ENCODE results near the gene PIK3C3. TPM values are rescaled to one million over a fixed set of nuclear protein-coding genes. Genes with fewer than 3 reads are reported as not detected.

The PIK3C3 gene
- total and polyA plus RNA-seq, 4 donors = 12.2 to 25.8 (median 15.8) TPM

DNA sequence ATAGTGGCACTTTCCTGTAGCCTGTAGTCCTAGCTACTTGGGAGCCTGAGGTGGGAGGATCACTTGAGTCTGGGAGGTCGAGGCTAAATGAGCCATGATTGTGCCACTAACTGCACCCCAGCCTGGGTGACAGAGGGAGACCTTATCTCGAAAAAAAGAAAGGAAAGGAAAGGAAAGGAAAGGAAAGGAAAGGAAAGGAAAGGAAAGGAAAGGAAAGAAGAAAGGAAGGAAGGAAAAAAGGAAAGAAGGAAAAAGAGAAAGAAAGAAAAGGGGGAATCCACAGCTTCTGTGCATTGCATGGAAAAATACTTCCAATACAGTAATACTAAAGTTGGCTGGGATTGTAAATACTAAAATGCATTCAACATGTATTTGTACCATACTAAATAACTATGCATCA, 12.8 kb upstream of the PIK3C3 start:
- H3K4me1 ChIP-seq (ENCODE audit: control insufficient read depth in 4 of 4, insufficient read depth in 4 of 4, low read length in 3 of 4) = no peaks in the 10 kb centered on the region
- no peak overlapping the region for H3K9ac ChIP-seq (ENCODE audit: low read depth in 1 of 2, low read length in 2 of 2)
- 66% methylated on average over 2 of the region's 2 CpGs for WGBS
- H3K27me3 ChIP-seq (ENCODE audit: control insufficient read depth in 4 of 4, insufficient read depth in 4 of 4, low read length in 3 of 4) = peaks cover 0 to 12% (median 2%) of the 10 kb centered on the region in 4 donors
- TF ChIP-seq FOXA2 (IDR thresholded peaks at IDR 0.05) (no peak), GABPA (IDR thresholded peaks at IDR 0.05 in 1 of 2, conservative IDR thresholded peaks at IDR 0.05 in 1 of 2) (no peak), FOXA1 (IDR thresholded peaks at IDR 0.05) (no peak), TAF1 (conservative IDR thresholded peaks at IDR 0.05) (no peak), HNF4A (conservative IDR thresholded peaks at IDR 0.05) (no peak), HNF4G (IDR thresholded peaks at IDR 0.05) (no peak), CTCF (IDR thresholded peaks at IDR 0.05; ENCODE audit: low read depth, low read length, missing input control) (no peak), EGR1 (IDR thresholded peaks at IDR 0.05; ENCODE audit: low read depth in 2 of 2) (no peak), JUND (IDR thresholded peaks at IDR 0.05) (no peak)
- TF ChIP-seq, protein P1, sequence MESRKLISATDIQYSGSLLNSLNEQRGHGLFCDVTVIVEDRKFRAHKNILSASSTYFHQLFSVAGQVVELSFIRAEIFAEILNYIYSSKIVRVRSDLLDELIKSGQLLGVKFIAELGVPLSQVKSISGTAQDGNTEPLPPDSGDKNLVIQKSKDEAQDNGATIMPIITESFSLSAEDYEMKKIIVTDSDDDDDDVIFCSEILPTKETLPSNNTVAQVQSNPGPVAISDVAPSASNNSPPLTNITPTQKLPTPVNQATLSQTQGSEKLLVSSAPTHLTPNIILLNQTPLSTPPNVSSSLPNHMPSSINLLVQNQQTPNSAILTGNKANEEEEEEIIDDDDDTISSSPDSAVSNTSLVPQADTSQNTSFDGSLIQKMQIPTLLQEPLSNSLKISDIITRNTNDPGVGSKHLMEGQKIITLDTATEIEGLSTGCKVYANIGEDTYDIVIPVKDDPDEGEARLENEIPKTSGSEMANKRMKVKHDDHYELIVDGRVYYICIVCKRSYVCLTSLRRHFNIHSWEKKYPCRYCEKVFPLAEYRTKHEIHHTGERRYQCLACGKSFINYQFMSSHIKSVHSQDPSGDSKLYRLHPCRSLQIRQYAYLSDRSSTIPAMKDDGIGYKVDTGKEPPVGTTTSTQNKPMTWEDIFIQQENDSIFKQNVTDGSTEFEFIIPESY (IDR thresholded peaks at IDR 0.05) = no peak
- TF ChIP-seq, protein P2, sequence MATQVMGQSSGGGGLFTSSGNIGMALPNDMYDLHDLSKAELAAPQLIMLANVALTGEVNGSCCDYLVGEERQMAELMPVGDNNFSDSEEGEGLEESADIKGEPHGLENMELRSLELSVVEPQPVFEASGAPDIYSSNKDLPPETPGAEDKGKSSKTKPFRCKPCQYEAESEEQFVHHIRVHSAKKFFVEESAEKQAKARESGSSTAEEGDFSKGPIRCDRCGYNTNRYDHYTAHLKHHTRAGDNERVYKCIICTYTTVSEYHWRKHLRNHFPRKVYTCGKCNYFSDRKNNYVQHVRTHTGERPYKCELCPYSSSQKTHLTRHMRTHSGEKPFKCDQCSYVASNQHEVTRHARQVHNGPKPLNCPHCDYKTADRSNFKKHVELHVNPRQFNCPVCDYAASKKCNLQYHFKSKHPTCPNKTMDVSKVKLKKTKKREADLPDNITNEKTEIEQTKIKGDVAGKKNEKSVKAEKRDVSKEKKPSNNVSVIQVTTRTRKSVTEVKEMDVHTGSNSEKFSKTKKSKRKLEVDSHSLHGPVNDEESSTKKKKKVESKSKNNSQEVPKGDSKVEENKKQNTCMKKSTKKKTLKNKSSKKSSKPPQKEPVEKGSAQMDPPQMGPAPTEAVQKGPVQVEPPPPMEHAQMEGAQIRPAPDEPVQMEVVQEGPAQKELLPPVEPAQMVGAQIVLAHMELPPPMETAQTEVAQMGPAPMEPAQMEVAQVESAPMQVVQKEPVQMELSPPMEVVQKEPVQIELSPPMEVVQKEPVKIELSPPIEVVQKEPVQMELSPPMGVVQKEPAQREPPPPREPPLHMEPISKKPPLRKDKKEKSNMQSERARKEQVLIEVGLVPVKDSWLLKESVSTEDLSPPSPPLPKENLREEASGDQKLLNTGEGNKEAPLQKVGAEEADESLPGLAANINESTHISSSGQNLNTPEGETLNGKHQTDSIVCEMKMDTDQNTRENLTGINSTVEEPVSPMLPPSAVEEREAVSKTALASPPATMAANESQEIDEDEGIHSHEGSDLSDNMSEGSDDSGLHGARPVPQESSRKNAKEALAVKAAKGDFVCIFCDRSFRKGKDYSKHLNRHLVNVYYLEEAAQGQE (IDR thresholded peaks at IDR 0.05) = no peak
- TF ChIP-seq, protein P3, sequence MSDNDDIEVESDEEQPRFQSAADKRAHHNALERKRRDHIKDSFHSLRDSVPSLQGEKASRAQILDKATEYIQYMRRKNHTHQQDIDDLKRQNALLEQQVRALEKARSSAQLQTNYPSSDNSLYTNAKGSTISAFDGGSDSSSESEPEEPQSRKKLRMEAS (IDR thresholded peaks at IDR 0.05) = no peak
- no peaks in the 10 kb centered on the region for H3K36me3 ChIP-seq (ENCODE audit: control insufficient read depth in 4 of 4, insufficient read depth in 3 of 4, low read depth in 1 of 4, low read length in 3 of 4)
- no peaks in the 10 kb centered on the region for H3K9me3 ChIP-seq (ENCODE audit: control insufficient read depth in 4 of 4, low read length in 3 of 4)
- H3K27ac ChIP-seq (ENCODE audit: low read depth in 1 of 2, low read length in 2 of 2) = no peak overlapping the region
- H3K4me3 ChIP-seq (ENCODE audit: low read depth in 1 of 3, low read length in 3 of 3) = no peak overlapping the region
- DNase-seq (ENCODE audit: low spot score) = no peak

GRCh38 chr18:41948544-41949110, 6.4 kb upstream of the PIK3C3 start:
- Histone ChIP-seq H3K4me3 (ENCODE audit: low read depth in 1 of 3, low read length in 3 of 3) (no peak overlapping the region), H3K27ac (ENCODE audit: low read depth in 1 of 2, low read length in 2 of 2) (no peak overlapping the region), H3K27me3 (ENCODE audit: control insufficient read depth in 4 of 4, insufficient read depth in 4 of 4, low read length in 3 of 4) (peaks cover 0 to 21% (median 2%) of the 10 kb centered on the region in 4 donors), H3K36me3 (ENCODE audit: control insufficient read depth in 4 of 4, insufficient read depth in 3 of 4, low read depth in 1 of 4, low read length in 3 of 4) (no peaks in the 10 kb centered on the region), H3K4me1 (ENCODE audit: control insufficient read depth in 4 of 4, insufficient read depth in 4 of 4, low read length in 3 of 4) (no peaks in the 10 kb centered on the region), H3K9me3 (ENCODE audit: control insufficient read depth in 4 of 4, low read length in 3 of 4) (no peaks in the 10 kb centered on the region), H3K9ac (ENCODE audit: low read depth in 1 of 2, low read length in 2 of 2) (no peak overlapping the region)
- DNase-seq (ENCODE audit: low spot score) = no peak
- TF ChIP-seq ATF3 (IDR thresholded peaks at IDR 0.05) (no peak), GABPA (IDR thresholded peaks at IDR 0.05 in 1 of 2, conservative IDR thresholded peaks at IDR 0.05 in 1 of 2) (no peak), SP1 (IDR thresholded peaks at IDR 0.05) (no peak), TAF1 (conservative IDR thresholded peaks at IDR 0.05) (no peak), CTCF (IDR thresholded peaks at IDR 0.05; ENCODE audit: low read depth, low read length, missing input control) (no peak), HNF4A (conservative IDR thresholded peaks at IDR 0.05) (no peak), JUND (IDR thresholded peaks at IDR 0.05) (no peak), YY1 (IDR thresholded peaks at IDR 0.05) (no peak)
- TF ChIP-seq, protein P2 (IDR thresholded peaks at IDR 0.05) = no peak
- WGBS = 83% methylated on average over 3 of the region's 3 CpGs
